ENCODE results near the gene CHIC2.

GRCh38 chr4:54063229-54063628 lies 1.2 kb downstream of the CHIC2 start:
- no peak for TF ChIP-seq POLR2A (IDR thresholded peaks at IDR 0.05; ENCODE audit: low read depth, low read length)
- TF ChIP-seq POLR2AphosphoS5 (IDR thresholded peaks at IDR 0.05; ENCODE audit: low read depth, low read length): no peak

All from GM12892 (cell line).